SU-DHL-6 (cell line): ENCODE measurements around the gene IL21R.

Experiments used
- H2AFZ ChIP-seq: fragments of 200-600 bp; sonication (generic); 2 replicates; pipeline ENCODE4 v1.6.1; 2014; ENCODE audit warnings: low read depth, mild to moderate bottlenecking, moderate library complexity, mixed read lengths, antibody characterized with exemption, low read length; ENCODE audit not compliant: severe bottlenecking
- H3F3A ChIP-seq: fragments of 200-600 bp; shearing (Covaris generic); 2 replicates; pipeline ENCODE4 v1.6.0; 2016; ENCODE audit warnings: antibody characterized with exemption, mild to moderate bottlenecking; ENCODE audit not compliant: insufficient read depth
- H3K27ac ChIP-seq: fragments of 200-600 bp; sonication (generic); 2 replicates; pipeline ENCODE4 v1.5.1; 2016; ENCODE audit warnings: low read depth, mild to moderate bottlenecking, low read length, moderate library complexity, mixed read lengths
- H3K27me3 ChIP-seq: fragments of 200-600 bp; sonication (generic), shearing (Covaris generic); 2 replicates; pipeline ENCODE4 v1.6.0; 2014; ENCODE audit warnings: mild to moderate bottlenecking, low read length
- H3K36me3 ChIP-seq: fragments of 200-600 bp; sonication (generic); 2 replicates; pipeline ENCODE4 v1.6.1; 2014; ENCODE audit warnings: mild to moderate bottlenecking, low read length, mixed read lengths
- H3K4me2 ChIP-seq: fragments of 300-600, 200-600 bp; shearing (Covaris generic), sonication (generic); 2 replicates; pipeline ENCODE4 v1.6.0; 2014; ENCODE audit warnings: low read length, low read depth, mild to moderate bottlenecking; ENCODE audit not compliant: poor library complexity, severe bottlenecking
- H3K4me3 ChIP-seq: fragments of 200-600 bp; sonication (generic); 2 replicates; pipeline ENCODE4 v1.5.1; 2014; ENCODE audit warnings: antibody characterized with exemption, low read length, mild to moderate bottlenecking, mixed read lengths; ENCODE audit not compliant: insufficient read depth, poor library complexity, severe bottlenecking
- H3K79me2 ChIP-seq: fragments of 200-600 bp; sonication (generic); 2 replicates; pipeline ENCODE4 v1.6.1; 2014; ENCODE audit warnings: mild to moderate bottlenecking, low read length, moderate library complexity; ENCODE audit not compliant: insufficient read depth
- H3K9ac ChIP-seq: fragments of 200-600 bp; sonication (generic); 2 replicates; pipeline ENCODE4 v1.7.0; 2014; ENCODE audit warnings: mild to moderate bottlenecking, low read length
- H3K9me2 ChIP-seq: fragments of 200-600 bp; sonication (generic); replicated peaks from 2 replicates; pipeline ENCODE4 v1.6.1; 2014; ENCODE audit warnings: low read length; ENCODE audit not compliant: insufficient read depth
- H3K9me3 ChIP-seq: fragments of 200-600 bp; sonication (generic); 2 replicates; pipeline ENCODE4 v1.6.1; 2014; ENCODE audit warnings: low read length, mixed read lengths; ENCODE audit not compliant: insufficient read depth
- H4K20me1 ChIP-seq: fragments of 200-600 bp; sonication (generic); 2 replicates; pipeline ENCODE4 v1.6.1; 2014; ENCODE audit warnings: low read depth, mild to moderate bottlenecking, antibody characterized with exemption, low read length, moderate library complexity, mixed read lengths
- CTCF ChIP-seq: fragments of 200-600 bp; sonication (generic); IDR thresholded peaks from one replicate; pipeline ENCODE4 v1.5.1; 2017; ENCODE audit warnings: antibody characterized with exemption, mild to moderate bottlenecking, low read length, moderate library complexity; ENCODE audit not compliant: insufficient read depth, poor library complexity, severe bottlenecking
- EZH2phosphoT487 ChIP-seq: fragments of 200-600 bp; sonication (generic), shearing (Covaris generic); conservative IDR thresholded peaks from 2 replicates; pipeline ENCODE4 v1.6.1; 2018; ENCODE audit warnings: mild to moderate bottlenecking, antibody characterized with exemption, low read length, moderate library complexity, mixed read lengths

The IL21R gene

GRCh38 chr16:27366687-27367460, 35.1 kb upstream of the IL21R start:
- Histone ChIP-seq H3K9ac (peak overlapping the region; percentile 17; the same call in 1 of the 2 replicates), H3F3A (peaks cover 34% of the 10 kb centered on the region), H4K20me1 (no peaks in the 10 kb centered on the region), H3K9me3 (no peaks in the 10 kb centered on the region), H3K79me2 (no peaks in the 10 kb centered on the region), H3K27me3 (no peaks in the 10 kb centered on the region), H3K36me3 (0 out of 2 replicates have a peak, but pooled peaks cover 3% of the 10 kb centered on the region), H3K4me3 (no peak overlapping the region), H3K27ac (peak overlapping the region; percentile 77), H3K4me2 (peak overlapping the region; percentile 41), H3K9me2 (no peaks in the 10 kb centered on the region), H2AFZ (no peak overlapping the region)
- TF ChIP-seq CTCF (no peak), EZH2phosphoT487 (no peak)

- Histone ChIP-seq H3K4me2 (peak overlapping the region; percentile 41), H2AFZ (peak overlapping the region; percentile 10), H3K27ac (peak overlapping the region; percentile 77), H3K27me3 (no peaks in the 10 kb centered on the region), H3K79me2 (no peaks in the 10 kb centered on the region), H4K20me1 (no peaks in the 10 kb centered on the region), H3K4me3 (no peak overlapping the region), H3K9me2 (no peaks in the 10 kb centered on the region), H3K9ac (peak overlapping the region; percentile 30), H3K9me3 (no peaks in the 10 kb centered on the region), H3F3A (peaks cover 31% of the 10 kb centered on the region), H3K36me3 (no peaks in the 10 kb centered on the region)
- no peak for TF ChIP-seq EZH2phosphoT487
- peak; percentile 55 for TF ChIP-seq CTCF
These were observed 34.3 kb upstream of the IL21R start for GRCh38 chr16:27367461-27368357.

- Histone ChIP-seq H3K9me3 (no peaks in the 10 kb centered on the region), H4K20me1 (no peaks in the 10 kb centered on the region), H3F3A (peaks cover 31% of the 10 kb centered on the region), H3K4me2 (no peak overlapping the region), H2AFZ (no peak overlapping the region), H3K27ac (no peak overlapping the region; the same call in 1 of the 2 replicates), H3K9ac (no peak overlapping the region), H3K9me2 (no peaks in the 10 kb centered on the region), H3K79me2 (no peaks in the 10 kb centered on the region), H3K27me3 (no peaks in the 10 kb centered on the region), H3K36me3 (no peaks in the 10 kb centered on the region), H3K4me3 (no peak overlapping the region)
- TF ChIP-seq EZH2phosphoT487 (no peak), CTCF (no peak)
These were observed 33.6 kb upstream of the IL21R start for GRCh38 chr16:27368358-27368722.
